Measurements from ENCODE around the gene RAP1GAP2. TPM values are rescaled to one million over a fixed set of nuclear protein-coding genes. Genes with fewer than 3 reads are reported as not detected.

Gene RAP1GAP2
- total RNA-seq, 1 experiment from 2014 or later = 72.8 TPM

DNA sequence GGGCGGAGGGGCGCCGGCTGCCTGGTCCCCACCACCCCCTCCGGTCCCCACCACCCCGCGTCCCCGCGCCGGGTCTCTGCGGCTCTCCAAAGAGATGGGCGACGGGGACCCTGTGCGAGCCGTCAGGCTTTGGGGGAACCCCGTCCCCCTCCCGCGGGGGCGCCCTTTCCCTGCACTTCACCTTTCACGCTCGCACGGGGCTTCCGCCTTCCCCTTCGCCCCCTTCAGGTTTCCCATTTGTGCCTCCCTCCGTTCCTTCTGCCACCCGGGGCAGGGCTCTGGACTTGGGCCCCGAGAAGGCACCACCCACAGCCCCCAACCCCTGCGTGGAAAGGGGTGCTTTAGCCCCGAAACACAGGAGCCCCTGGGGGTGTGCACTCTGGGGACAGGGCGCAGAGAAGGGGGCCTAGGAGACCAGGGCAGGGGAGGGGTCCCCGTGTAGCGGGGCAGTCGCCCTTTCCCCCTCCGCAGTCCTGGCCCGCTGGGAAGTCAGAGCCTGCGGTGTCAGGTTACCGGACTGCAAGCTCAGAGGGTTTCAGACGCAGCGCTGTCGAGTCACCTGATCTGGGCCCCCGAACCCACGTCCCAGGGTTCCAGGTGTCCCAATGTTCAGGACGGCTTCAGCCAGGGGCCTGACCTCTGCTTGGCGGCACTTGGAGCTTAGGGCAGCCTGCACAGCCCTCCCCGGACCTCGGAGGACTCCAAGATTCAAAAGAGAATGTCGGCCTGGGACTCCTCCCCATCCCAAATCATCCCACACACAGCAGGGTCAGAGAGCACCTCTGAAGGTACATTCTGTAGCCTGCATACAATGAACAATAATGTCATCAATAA lies 40.1 kb upstream of the RAP1GAP2 start:
- CTCF ChIA-PET = interaction anchor here (0.6 to 2.8 kb wide), 11 partner anchors 9 to 373 kb away, joined by 3 to 14 read pairs (median 5); no protein-coding TSS in a partner anchor
- Mint-ChIP-seq H3K9me3 (no peaks in the 10 kb centered on the region), H3K4me1 (peaks cover 17% of the 10 kb centered on the region), H3K27ac (peak overlapping the region; percentile 91; the same call in 1 of the 2 replicates), H3K36me3 (no peaks in the 10 kb centered on the region), H3K27me3 (ENCODE audit: low read depth) (peaks cover 37% of the 10 kb centered on the region), H3K4me3 (peak overlapping the region; percentile 75)
- ATAC-seq = peak; percentile 87
- DNase-seq (ENCODE audit: low spot score) = peak; percentile 82
- POLR2A ChIA-PET = interaction anchor here (0.6 to 0.7 kb wide), 2 partner anchors 18 to 20 kb away, joined by 3 read pairs; no protein-coding TSS in a partner anchor
- no peak for TF ChIP-seq NFE2L1 (CRISPR knock-in tag; IDR thresholded peaks at IDR 0.05)
- no peak for TF ChIP-seq SOX15 (CRISPR knock-in tag; IDR thresholded peaks at IDR 0.05)
- TF ChIP-seq, protein P1, sequence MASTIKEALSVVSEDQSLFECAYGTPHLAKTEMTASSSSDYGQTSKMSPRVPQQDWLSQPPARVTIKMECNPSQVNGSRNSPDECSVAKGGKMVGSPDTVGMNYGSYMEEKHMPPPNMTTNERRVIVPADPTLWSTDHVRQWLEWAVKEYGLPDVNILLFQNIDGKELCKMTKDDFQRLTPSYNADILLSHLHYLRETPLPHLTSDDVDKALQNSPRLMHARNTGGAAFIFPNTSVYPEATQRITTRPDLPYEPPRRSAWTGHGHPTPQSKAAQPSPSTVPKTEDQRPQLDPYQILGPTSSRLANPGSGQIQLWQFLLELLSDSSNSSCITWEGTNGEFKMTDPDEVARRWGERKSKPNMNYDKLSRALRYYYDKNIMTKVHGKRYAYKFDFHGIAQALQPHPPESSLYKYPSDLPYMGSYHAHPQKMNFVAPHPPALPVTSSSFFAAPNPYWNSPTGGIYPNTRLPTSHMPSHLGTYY (CRISPR knock-in tag; IDR thresholded peaks at IDR 0.05) = no peak
- TF ChIP-seq, protein P2, sequence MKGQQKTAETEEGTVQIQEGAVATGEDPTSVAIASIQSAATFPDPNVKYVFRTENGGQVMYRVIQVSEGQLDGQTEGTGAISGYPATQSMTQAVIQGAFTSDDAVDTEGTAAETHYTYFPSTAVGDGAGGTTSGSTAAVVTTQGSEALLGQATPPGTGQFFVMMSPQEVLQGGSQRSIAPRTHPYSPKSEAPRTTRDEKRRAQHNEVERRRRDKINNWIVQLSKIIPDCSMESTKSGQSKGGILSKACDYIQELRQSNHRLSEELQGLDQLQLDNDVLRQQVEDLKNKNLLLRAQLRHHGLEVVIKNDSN (CRISPR knock-in tag; IDR thresholded peaks at IDR 0.05) = peak; percentile 73
- TF ChIP-seq, protein P3, sequence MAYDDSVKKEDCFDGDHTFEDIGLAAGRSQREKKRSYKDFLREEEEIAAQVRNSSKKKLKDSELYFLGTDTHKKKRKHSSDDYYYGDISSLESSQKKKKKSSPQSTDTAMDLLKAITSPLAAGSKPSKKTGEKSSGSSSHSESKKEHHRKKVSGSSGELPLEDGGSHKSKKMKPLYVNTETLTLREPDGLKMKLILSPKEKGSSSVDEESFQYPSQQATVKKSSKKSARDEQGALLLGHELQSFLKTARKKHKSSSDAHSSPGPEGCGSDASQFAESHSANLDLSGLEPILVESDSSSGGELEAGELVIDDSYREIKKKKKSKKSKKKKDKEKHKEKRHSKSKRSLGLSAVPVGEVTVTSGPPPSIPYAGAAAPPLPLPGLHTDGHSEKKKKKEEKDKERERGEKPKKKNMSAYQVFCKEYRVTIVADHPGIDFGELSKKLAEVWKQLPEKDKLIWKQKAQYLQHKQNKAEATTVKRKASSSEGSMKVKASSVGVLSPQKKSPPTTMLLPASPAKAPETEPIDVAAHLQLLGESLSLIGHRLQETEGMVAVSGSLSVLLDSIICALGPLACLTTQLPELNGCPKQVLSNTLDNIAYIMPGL (CRISPR knock-in tag; IDR thresholded peaks at IDR 0.05) = peak; percentile 55; the same call in 1 of the 2 replicates
- TF ChIP-seq TEAD1 (CRISPR knock-in tag; IDR thresholded peaks at IDR 0.05) = peak; percentile 64
- no peak for TF ChIP-seq ATF1 (CRISPR knock-in tag; IDR thresholded peaks at IDR 0.05)
- peak; percentile 61; the same call in 1 of the 2 replicates for TF ChIP-seq ZNF121 (CRISPR knock-in tag; IDR thresholded peaks at IDR 0.05)
- peak; percentile 69; the same call in 1 of the 2 replicates for TF ChIP-seq ZNF263 (CRISPR knock-in tag; IDR thresholded peaks at IDR 0.05; ENCODE audit: low read depth)
- TF ChIP-seq, protein P4, sequence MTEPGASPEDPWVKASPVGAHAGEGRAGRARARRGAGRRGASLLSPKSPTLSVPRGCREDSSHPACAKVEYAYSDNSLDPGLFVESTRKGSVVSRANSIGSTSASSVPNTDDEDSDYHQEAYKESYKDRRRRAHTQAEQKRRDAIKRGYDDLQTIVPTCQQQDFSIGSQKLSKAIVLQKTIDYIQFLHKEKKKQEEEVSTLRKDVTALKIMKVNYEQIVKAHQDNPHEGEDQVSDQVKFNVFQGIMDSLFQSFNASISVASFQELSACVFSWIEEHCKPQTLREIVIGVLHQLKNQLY (CRISPR knock-in tag; IDR thresholded peaks at IDR 0.05) = no peak
- TF ChIP-seq MYBL2 (CRISPR knock-in tag; IDR thresholded peaks at IDR 0.05) = no peak
- TF ChIP-seq, protein P5, sequence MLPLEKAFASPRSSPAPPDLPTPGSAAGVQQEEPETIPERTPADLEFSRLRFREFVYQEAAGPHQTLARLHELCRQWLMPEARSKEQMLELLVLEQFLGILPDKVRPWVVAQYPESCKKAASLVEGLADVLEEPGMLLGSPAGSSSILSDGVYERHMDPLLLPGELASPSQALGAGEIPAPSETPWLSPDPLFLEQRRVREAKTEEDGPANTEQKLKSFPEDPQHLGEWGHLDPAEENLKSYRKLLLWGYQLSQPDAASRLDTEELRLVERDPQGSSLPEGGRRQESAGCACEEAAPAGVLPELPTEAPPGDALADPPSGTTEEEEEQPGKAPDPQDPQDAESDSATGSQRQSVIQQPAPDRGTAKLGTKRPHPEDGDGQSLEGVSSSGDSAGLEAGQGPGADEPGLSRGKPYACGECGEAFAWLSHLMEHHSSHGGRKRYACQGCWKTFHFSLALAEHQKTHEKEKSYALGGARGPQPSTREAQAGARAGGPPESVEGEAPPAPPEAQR (CRISPR knock-in tag; IDR thresholded peaks at IDR 0.05) = no peak
- no peak; the same call in 1 of the 2 replicates for TF ChIP-seq ZNF232 (CRISPR knock-in tag; IDR thresholded peaks at IDR 0.05)
- TF ChIP-seq, protein P6, sequence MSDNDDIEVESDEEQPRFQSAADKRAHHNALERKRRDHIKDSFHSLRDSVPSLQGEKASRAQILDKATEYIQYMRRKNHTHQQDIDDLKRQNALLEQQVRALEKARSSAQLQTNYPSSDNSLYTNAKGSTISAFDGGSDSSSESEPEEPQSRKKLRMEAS (CRISPR knock-in tag; IDR thresholded peaks at IDR 0.05) = peak; percentile 66; the same call in 1 of the 2 replicates
- TF ChIP-seq, protein P7, sequence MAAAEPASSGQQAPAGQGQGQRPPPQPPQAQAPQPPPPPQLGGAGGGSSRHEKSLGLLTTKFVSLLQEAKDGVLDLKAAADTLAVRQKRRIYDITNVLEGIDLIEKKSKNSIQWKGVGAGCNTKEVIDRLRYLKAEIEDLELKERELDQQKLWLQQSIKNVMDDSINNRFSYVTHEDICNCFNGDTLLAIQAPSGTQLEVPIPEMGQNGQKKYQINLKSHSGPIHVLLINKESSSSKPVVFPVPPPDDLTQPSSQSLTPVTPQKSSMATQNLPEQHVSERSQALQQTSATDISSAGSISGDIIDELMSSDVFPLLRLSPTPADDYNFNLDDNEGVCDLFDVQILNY (CRISPR knock-in tag; IDR thresholded peaks at IDR 0.05) = no peak; the same call in 1 of the 2 replicates
- peak; percentile 68 for TF ChIP-seq SP1 (CRISPR knock-in tag; conservative IDR thresholded peaks at IDR 0.05)
- TF ChIP-seq, protein P8, sequence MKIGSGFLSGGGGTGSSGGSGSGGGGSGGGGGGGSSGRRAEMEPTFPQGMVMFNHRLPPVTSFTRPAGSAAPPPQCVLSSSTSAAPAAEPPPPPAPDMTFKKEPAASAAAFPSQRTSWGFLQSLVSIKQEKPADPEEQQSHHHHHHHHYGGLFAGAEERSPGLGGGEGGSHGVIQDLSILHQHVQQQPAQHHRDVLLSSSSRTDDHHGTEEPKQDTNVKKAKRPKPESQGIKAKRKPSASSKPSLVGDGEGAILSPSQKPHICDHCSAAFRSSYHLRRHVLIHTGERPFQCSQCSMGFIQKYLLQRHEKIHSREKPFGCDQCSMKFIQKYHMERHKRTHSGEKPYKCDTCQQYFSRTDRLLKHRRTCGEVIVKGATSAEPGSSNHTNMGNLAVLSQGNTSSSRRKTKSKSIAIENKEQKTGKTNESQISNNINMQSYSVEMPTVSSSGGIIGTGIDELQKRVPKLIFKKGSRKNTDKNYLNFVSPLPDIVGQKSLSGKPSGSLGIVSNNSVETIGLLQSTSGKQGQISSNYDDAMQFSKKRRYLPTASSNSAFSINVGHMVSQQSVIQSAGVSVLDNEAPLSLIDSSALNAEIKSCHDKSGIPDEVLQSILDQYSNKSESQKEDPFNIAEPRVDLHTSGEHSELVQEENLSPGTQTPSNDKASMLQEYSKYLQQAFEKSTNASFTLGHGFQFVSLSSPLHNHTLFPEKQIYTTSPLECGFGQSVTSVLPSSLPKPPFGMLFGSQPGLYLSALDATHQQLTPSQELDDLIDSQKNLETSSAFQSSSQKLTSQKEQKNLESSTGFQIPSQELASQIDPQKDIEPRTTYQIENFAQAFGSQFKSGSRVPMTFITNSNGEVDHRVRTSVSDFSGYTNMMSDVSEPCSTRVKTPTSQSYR (CRISPR knock-in tag; IDR thresholded peaks at IDR 0.05) = no peak
- TF ChIP-seq, protein P9, sequence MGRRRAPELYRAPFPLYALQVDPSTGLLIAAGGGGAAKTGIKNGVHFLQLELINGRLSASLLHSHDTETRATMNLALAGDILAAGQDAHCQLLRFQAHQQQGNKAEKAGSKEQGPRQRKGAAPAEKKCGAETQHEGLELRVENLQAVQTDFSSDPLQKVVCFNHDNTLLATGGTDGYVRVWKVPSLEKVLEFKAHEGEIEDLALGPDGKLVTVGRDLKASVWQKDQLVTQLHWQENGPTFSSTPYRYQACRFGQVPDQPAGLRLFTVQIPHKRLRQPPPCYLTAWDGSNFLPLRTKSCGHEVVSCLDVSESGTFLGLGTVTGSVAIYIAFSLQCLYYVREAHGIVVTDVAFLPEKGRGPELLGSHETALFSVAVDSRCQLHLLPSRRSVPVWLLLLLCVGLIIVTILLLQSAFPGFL (CRISPR knock-in tag; IDR thresholded peaks at IDR 0.05; ENCODE audit: borderline replicate concordance) = no peak
- TF ChIP-seq, protein P10, sequence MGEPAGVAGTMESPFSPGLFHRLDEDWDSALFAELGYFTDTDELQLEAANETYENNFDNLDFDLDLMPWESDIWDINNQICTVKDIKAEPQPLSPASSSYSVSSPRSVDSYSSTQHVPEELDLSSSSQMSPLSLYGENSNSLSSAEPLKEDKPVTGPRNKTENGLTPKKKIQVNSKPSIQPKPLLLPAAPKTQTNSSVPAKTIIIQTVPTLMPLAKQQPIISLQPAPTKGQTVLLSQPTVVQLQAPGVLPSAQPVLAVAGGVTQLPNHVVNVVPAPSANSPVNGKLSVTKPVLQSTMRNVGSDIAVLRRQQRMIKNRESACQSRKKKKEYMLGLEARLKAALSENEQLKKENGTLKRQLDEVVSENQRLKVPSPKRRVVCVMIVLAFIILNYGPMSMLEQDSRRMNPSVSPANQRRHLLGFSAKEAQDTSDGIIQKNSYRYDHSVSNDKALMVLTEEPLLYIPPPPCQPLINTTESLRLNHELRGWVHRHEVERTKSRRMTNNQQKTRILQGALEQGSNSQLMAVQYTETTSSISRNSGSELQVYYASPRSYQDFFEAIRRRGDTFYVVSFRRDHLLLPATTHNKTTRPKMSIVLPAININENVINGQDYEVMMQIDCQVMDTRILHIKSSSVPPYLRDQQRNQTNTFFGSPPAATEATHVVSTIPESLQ (CRISPR knock-in tag; IDR thresholded peaks at IDR 0.05) = no peak
- TF ChIP-seq ZNF671 (CRISPR knock-in tag; IDR thresholded peaks at IDR 0.05) = no peak
- TF ChIP-seq ESRRA (CRISPR knock-in tag; IDR thresholded peaks at IDR 0.05; ENCODE audit: borderline replicate concordance) = 0 out of 2 replicates have a peak, but pooled peaks have one; percentile 49
- no peak for TF ChIP-seq CREB1 (CRISPR knock-in tag; IDR thresholded peaks at IDR 0.05)
- TF ChIP-seq ZNF317 (CRISPR knock-in tag; IDR thresholded peaks at IDR 0.05; ENCODE audit: borderline replicate concordance, low read depth) = no peak
